Measurements from ENCODE around the gene ARGLU1. TPM values are rescaled to one million over a fixed set of nuclear protein-coding genes. Genes with fewer than 3 reads are reported as not detected.

The ARGLU1 gene
- total RNA-seq, 4 donors from 2014 or later, result 48.4 to 161 (median 67.5) TPM

DNA sequence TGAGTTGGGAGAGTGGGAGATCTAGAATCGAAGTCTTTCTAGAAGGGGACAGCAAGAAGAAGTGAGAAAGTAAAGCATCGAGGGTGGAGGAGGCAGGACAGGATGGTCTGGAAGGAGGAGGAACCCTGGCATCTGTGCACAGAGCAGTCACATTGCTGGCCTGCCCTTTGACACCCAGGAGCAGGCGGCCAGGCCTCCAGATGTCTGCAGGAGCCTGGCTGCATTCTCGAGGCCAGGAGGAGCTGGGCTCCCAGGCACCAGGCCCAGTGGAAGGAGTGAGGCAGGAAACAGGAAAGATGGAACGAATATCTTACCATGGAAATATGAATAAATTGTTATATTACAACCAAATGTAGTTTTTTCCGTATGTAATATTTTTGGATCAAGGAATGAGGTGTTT, 27.7 kb upstream of the ARGLU1 start:
- WGBS, result 72% methylated on average over 6 of the region's 6 CpGs

DNA sequence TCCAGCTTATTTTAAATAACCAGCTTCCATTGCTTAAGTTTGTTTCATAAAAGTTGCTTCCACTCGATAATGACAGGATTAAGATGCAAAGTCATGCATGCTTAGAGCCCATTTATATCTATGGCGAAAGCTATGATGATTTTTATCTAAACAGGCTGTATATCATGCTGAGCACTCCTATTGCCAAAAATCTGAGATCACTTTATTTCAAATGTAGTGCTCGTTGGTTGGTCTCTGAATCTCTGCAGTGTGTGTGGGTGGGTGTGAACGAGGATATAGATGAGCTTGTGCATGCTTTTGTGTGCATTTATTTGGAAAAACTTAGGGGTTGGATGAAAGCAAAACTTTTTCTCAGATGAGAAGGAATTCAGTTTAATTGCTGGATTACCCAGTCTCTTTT, 27.0 kb upstream of the ARGLU1 start:
- DNase-seq (ENCODE audit: low spot score in 2 of 2), result no peak
- 52% methylated on average over 4 of the region's 4 CpGs for WGBS
- TF ChIP-seq CTCF (IDR thresholded peaks at IDR 0.05) (no peak), EP300 (IDR thresholded peaks at IDR 0.05) (no peak), POLR2A (IDR thresholded peaks at IDR 0.05) (no peak), POLR2AphosphoS5 (IDR thresholded peaks at IDR 0.05) (no peak)

More for the DNA sequence above, 27.7 kb upstream of the ARGLU1 start:
- Histone ChIP-seq H3K27me3 (no peaks in the 10 kb centered on the region), H3K4me1 (peaks cover 6% of the 10 kb centered on the region), H3K9me3 (no peaks in the 10 kb centered on the region), H3K36me3 (no peaks in the 10 kb centered on the region), H3K4me3 (no peak overlapping the region), H3K27ac (no peak overlapping the region)
- DNase-seq (ENCODE audit: low spot score in 2 of 2), result no peak
- TF ChIP-seq CTCF (IDR thresholded peaks at IDR 0.05), result no peak
- TF ChIP-seq POLR2A (IDR thresholded peaks at IDR 0.05), result no peak
- no peak for TF ChIP-seq EP300 (IDR thresholded peaks at IDR 0.05)
- no peak for TF ChIP-seq POLR2AphosphoS5 (IDR thresholded peaks at IDR 0.05)

DNA sequence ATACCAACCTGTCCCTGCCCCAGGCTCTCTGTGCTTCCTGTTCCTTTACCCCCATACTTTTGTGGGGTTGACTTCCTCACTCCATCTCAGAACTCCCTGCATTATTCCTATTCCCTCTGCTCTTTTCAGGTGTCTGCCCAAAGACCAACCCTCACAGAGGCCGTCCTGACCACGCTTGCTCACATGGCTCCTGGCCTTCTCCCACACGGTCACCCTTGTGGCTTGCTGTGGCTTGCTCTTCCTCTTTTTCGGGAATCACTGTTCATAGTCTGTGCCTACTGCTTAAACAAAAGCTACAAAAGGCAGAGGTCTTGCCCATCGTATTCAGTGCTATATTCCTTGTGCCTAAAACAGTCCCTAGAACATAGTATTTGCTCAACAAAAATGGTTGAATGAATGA, 25.2 kb upstream of the ARGLU1 start:
- H3K36me3 ChIP-seq, result no peaks in the 10 kb centered on the region
- WGBS, result 91% methylated on average over 5 of the region's 5 CpGs
- TF ChIP-seq POLR2AphosphoS5 (IDR thresholded peaks at IDR 0.05), result no peak
- TF ChIP-seq POLR2A (IDR thresholded peaks at IDR 0.05), result no peak
- TF ChIP-seq EP300 (IDR thresholded peaks at IDR 0.05), result no peak
- no peak for TF ChIP-seq CTCF (IDR thresholded peaks at IDR 0.05)
- H3K9me3 ChIP-seq, result no peaks in the 10 kb centered on the region
- H3K4me1 ChIP-seq, result peaks cover 6% of the 10 kb centered on the region
- no peak overlapping the region for H3K27ac ChIP-seq
- no peaks in the 10 kb centered on the region for H3K27me3 ChIP-seq
- H3K4me3 ChIP-seq, result no peak overlapping the region
- no peak for DNase-seq (ENCODE audit: low spot score in 2 of 2)

More for the DNA sequence above, 27.0 kb upstream of the ARGLU1 start:
- Histone ChIP-seq H3K4me1 (peaks cover 6% of the 10 kb centered on the region), H3K27me3 (no peaks in the 10 kb centered on the region), H3K4me3 (no peak overlapping the region), H3K27ac (no peak overlapping the region), H3K36me3 (no peaks in the 10 kb centered on the region), H3K9me3 (no peaks in the 10 kb centered on the region)

- TF ChIP-seq CTCF (IDR thresholded peaks at IDR 0.05), result no peak
- TF ChIP-seq EP300 (IDR thresholded peaks at IDR 0.05), result no peak
- TF ChIP-seq POLR2A (IDR thresholded peaks at IDR 0.05), result no peak
- TF ChIP-seq POLR2AphosphoS5 (IDR thresholded peaks at IDR 0.05), result no peak
- H3K4me3 ChIP-seq, result no peak overlapping the region
- no peak for DNase-seq (ENCODE audit: low spot score in 2 of 2)
- no peaks in the 10 kb centered on the region for H3K27me3 ChIP-seq
- H3K27ac ChIP-seq, result no peak overlapping the region
- 73% methylated on average over 2 of the region's 2 CpGs for WGBS
- H3K4me1 ChIP-seq, result peaks cover 6% of the 10 kb centered on the region
- H3K9me3 ChIP-seq, result no peaks in the 10 kb centered on the region
- no peaks in the 10 kb centered on the region for H3K36me3 ChIP-seq
Observed at GRCh38 chr13:106591299-106591698, 23.4 kb upstream of the ARGLU1 start.

- Histone ChIP-seq H3K27ac (no peak overlapping the region), H3K27me3 (no peaks in the 10 kb centered on the region), H3K9me3 (no peaks in the 10 kb centered on the region), H3K4me3 (no peak overlapping the region), H3K4me1 (no peaks in the 10 kb centered on the region), H3K36me3 (no peaks in the 10 kb centered on the region)
- 85% methylated on average over 5 of the region's 5 CpGs for WGBS
- no peak for DNase-seq (ENCODE audit: low spot score in 2 of 2)
- no peak for TF ChIP-seq POLR2A (IDR thresholded peaks at IDR 0.05)
- TF ChIP-seq POLR2AphosphoS5 (IDR thresholded peaks at IDR 0.05), result no peak
- TF ChIP-seq CTCF (IDR thresholded peaks at IDR 0.05), result no peak
- TF ChIP-seq EP300 (IDR thresholded peaks at IDR 0.05), result no peak
Observed at GRCh38 chr13:106589716-106590115, 21.8 kb upstream of the ARGLU1 start.

Data from suprapubic skin (tissue), 4 donors.